ENCODE measurements around the gene DGLUCY. TPM values are rescaled to one million over a fixed set of nuclear protein-coding genes. Genes with fewer than 3 reads are reported as not detected.
"Not testable (repeated sequence)": the region's sequence is repeated elsewhere in the genome, so short reads cannot be mapped to it uniquely, and the experiment has no call there.

The DGLUCY gene
- polyA plus RNA-seq, 12 donors, result 21.4 to 54.9 (median 26.8) TPM; not detected in 1

DNA sequence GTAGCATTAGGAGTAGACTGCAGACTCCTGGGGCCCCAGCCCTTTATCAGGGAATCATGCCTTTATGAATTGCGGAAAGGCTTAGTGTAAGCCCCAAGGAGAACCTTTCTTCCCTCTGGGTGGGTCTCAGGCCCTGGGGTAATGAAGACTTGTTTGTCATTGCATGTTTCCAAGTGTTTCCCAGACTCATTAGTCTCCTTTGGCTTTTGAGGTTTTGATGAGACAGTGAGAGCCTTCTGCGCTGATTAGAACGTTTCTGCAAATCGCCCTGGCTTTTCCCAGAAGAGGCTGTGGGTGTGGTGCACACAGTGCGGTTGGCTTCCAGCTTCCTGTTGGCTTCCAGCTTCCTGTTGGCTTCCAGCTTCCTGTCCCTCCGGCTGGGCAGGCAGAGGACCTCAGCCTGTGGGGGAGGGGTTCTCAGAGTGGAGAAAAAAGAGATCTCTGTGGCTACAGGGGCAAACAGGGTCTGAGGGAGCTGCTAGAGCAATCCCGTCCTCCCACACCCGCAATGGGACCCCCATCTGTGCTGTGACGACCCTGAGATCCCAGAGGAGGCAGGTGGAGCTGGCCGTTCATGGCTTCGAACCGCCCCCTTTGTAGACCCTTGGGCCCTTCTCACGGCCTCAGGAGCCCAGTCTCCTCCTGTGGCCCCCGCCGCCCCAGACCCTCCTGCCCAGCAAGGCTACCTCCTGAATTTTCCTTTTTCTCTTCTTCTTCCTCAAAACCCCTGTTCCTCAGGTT, 88.5 kb downstream of the DGLUCY start:
- no peak for DNase-seq

- DNase-seq, result no peak
Measured at GRCh38 chr14:91204657-91205056, 90.8 kb downstream of the DGLUCY start.

DNA sequence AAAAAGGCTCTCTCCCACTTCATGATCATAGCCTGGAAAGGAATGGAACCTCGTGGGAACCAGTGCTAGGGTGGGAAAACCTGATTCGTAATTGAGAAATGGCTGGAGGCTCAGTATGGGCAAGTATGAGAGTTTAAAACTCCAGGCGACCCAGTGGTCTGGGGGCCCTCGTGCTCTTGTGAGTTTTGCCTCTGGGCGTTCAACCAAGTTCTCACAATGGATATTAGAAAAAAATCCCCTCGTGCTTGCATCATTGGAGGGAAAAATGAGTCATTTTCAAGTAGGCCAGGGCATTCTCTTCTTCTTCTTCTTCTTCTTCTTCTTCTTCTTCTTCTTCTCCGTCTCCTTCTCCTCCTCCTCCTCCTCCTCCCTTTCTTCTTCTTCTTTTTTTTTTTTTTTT, 91.6 kb downstream of the DGLUCY start:
- DNase-seq, result no peak

- no peak for DNase-seq
Measured at GRCh38 chr14:91207008-91207407, 93.1 kb downstream of the DGLUCY start.

- no peak for DNase-seq
Measured at GRCh38 chr14:91211017-91211416, 97.1 kb downstream of the DGLUCY start.

GRCh38 chr14:91214306-91214705, 100.4 kb downstream of the DGLUCY start:
- DNase-seq, result no peak

GRCh38 chr14:91215381-91215780, 101.5 kb downstream of the DGLUCY start:
- no peak for DNase-seq

GRCh38 chr14:91216731-91217226, 102.9 kb downstream of the DGLUCY start:
- no peak for DNase-seq

GRCh38 chr14:91218014-91218413, 104.1 kb downstream of the DGLUCY start:
- no peak for DNase-seq

DNA sequence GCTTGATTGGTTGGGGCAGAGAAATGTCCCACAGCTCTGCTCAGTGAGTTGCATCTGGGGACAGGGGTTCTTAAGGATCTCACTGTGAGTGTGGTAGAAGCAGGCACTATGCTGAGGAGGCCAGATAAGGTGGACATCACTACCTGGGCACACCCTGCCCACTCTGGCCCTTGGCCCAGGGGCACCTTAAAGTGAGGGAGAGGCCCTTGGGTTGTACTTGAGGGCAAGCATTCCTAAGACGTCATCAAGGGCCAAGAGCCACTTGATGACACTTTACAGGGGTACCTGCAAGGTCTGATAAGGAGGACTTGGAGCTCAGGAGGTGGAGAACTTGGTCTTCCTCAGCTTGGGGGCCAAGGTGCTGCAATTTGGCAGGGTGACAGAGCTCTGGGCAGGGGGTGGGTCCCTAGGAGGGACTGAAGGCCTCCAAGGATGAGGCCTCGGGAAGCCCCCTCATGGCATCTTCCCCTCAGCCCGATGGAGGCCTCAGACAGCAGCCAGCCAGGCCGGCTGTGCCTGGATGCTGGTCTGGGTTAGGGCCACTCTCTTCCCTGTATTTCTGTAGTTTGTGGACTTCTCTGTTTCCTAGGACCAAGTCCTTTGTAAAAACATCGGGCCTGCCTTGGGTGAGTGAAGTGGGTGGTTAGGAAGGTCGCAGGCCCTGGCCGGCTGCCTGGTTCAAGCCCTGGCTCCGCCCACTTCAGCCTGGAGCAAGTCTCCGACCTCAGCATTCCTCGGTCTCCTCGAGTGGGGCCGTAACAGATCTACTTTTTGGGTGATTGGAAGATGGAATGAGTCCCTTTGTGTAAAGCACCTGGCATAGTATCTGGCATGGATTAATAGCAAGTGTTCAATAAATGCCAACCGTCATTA, 105.9 kb downstream of the DGLUCY start:
- no peak for DNase-seq

- DNase-seq, result no peak
Measured at GRCh38 chr14:91220581-91221000, 106.7 kb downstream of the DGLUCY start.

DNA sequence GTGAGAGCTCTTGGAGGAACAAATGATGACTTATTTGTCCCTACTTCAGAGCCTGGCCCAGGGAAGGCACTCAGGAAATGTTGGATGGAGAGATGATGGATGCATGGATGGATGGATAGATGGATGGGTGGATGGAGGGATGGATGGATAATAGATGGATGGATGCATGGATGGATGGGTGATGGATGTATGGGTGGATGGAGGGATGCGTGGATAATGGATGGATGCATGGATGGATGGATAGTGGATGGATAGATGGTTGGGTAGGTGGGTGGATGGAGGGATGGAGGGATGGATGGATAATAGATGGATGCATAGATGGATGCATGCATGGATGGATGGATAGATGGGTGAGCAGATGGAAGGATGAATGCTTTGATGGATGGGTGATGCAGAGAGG, 107.4 kb downstream of the DGLUCY start:
- no peak for DNase-seq

DNA sequence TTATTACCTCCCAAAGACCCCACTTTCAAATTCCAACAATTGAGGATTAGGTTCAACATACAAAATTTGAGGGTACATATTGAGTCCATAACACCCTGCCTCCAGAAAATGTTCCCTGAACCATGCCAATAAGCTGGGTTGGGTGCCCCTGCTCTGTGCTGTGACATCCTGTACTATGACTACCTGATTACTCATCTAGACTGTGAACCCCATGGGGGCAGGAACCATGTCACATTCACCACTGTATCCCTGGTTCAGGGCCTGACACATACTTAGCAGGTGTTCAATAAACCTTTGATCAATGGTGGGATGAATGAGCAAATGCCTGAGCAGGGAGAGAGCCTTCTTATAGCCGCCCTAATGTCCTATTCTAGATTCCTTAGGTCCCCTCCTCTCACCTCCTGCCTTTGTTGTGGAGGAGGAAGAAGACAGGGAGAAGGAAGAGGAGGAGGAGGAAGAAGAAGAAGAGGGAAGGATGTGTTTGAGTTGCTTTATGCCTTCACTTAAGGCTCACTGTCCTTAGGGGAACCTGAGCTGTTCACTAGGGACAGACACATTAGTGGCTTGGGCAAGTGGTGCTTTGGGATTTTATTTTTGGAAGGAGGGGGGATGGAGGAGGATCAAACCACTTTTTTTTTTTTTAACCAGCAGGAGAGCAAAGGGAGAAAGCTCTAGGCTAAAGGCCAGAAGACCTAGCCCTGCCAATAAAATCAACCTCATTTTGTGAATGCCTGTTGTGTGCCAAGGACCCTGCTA, 109.3 kb downstream of the DGLUCY start:
- no peak for DNase-seq

- DNase-seq, result no peak
Measured at GRCh38 chr14:91225025-91225424, 111.2 kb downstream of the DGLUCY start.

DNA sequence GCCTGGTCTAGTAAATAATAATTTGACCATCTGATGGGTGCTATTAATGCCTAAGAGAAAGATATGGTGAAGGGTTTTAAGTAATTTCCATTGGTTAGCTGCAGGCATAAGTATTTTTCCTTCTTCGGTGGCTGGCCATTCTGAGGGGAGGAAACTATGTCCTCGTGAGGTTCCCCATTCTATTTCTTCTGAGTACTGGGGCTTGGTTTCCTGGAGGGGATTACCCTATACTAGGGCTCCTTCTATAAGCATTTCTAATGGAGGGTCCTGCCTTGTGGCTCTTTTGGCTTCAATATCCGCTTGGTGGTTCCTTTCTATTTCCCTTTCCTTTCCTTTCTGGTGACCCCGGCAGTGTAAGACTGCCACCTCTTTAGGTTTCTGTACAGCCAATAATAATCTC, 112.5 kb downstream of the DGLUCY start:
- not testable (repeated sequence) for DNase-seq

GRCh38 chr14:91227183-91227628, 113.3 kb downstream of the DGLUCY start:
- no peak for DNase-seq

- no peak for DNase-seq
Measured at GRCh38 chr14:91228112-91229004, 114.5 kb downstream of the DGLUCY start.

GRCh38 chr14:91229005-91229382, 115.1 kb downstream of the DGLUCY start:
- no peak for DNase-seq

GRCh38 chr14:91229743-91230200, 115.9 kb downstream of the DGLUCY start:
- DNase-seq, result no peak

DNA sequence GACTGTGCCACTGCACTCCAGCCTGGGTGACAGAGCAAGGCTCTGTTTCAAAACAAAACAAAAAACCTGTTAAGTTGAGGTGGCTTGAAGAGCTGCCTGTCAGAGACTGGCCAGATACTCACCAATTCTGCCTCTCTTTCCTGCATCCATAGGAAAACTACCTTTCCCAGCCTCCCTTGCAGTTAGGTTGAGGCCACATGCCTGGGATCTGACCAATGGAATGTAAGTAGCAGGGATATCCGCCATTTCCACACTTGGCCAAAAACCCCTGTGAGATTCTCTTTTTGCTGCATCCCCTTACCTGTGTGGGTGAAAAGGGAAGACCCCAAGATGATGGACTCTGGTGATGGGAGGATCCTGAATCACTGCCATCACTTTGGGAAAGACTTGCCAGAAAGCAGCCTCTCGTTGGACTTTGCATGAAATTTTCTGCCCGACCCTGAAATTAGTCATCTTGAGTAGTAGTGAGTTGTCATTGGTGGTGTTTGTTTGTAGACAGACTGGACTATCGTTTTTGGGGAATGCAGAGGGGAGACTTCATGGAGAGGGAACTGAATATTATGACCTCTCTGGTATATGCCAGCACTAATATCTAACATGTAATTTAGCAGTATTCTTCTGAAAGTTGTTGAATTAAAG, 116.6 kb downstream of the DGLUCY start:
- no peak for DNase-seq
